ENCODE data around the gene EFCAB7.
"Not testable (repeated sequence)": the region's sequence is repeated elsewhere in the genome, so short reads cannot be mapped to it uniquely, and the experiment has no call there.

Gene EFCAB7

GRCh38 chr1:63548303-63548702 is 25.0 kb downstream of the EFCAB7 start:
- DNase-seq (ENCODE audit: low spot score): no peak

- DNase-seq (ENCODE audit: low spot score): no peak
Observed at GRCh38 chr1:63548877-63549276, 25.6 kb downstream of the EFCAB7 start.

- DNase-seq (ENCODE audit: low spot score): no peak
Observed at GRCh38 chr1:63555480-63555879, 32.2 kb downstream of the EFCAB7 start.

- DNase-seq (ENCODE audit: low spot score): peak; percentile 32
Observed at GRCh38 chr1:63557365-63557987, 34.2 kb downstream of the EFCAB7 start.

GRCh38 chr1:63559357-63559756 is 36.0 kb downstream of the EFCAB7 start:
- DNase-seq (ENCODE audit: low spot score): no peak

- no peak for DNase-seq (ENCODE audit: low spot score)
Observed at GRCh38 chr1:63563745-63564144, 40.4 kb downstream of the EFCAB7 start.

- DNase-seq (ENCODE audit: low spot score): no peak
Observed at GRCh38 chr1:63569068-63569467, 45.7 kb downstream of the EFCAB7 start.

- DNase-seq (ENCODE audit: low spot score): no peak
Observed at GRCh38 chr1:63569640-63570316, 46.5 kb downstream of the EFCAB7 start.

- DNase-seq (ENCODE audit: low spot score): not testable (repeated sequence)
Observed at GRCh38 chr1:63572686-63573085, 49.4 kb downstream of the EFCAB7 start.

- not testable (repeated sequence) for DNase-seq (ENCODE audit: low spot score)
Observed at GRCh38 chr1:63574203-63574796, 51.0 kb downstream of the EFCAB7 start.

- peak; percentile 14 for DNase-seq (ENCODE audit: low spot score)
Observed at GRCh38 chr1:63575340-63575826, 52.1 kb downstream of the EFCAB7 start.

GRCh38 chr1:63586326-63586725 is 63.0 kb downstream of the EFCAB7 start:
- DNase-seq (ENCODE audit: low spot score): not testable (repeated sequence)

- no peak for DNase-seq (ENCODE audit: low spot score)
Observed at GRCh38 chr1:63590166-63590560, 66.8 kb downstream of the EFCAB7 start.

GRCh38 chr1:63592536-63593302 is 69.4 kb downstream of the EFCAB7 start:
- DNase-seq (ENCODE audit: low spot score): no peak

GRCh38 chr1:63593303-63593885 is 70.1 kb downstream of the EFCAB7 start, which contains the start of gene PGM1:
TSS of gene PGM1 (plus strand) at chr1:63593411. CDS start at chr1:63593489, 78 bp downstream.
- DNase-seq (ENCODE audit: low spot score): peak; percentile 79

GRCh38 chr1:63593886-63594605 is 70.7 kb downstream of the EFCAB7 start:
- DNase-seq (ENCODE audit: low spot score): peak; percentile 27

GRCh38 chr1:63595435-63595834 is 72.1 kb downstream of the EFCAB7 start:
- DNase-seq (ENCODE audit: low spot score): no peak

- DNase-seq (ENCODE audit: low spot score): no peak
Observed at GRCh38 chr1:63599799-63600198, 76.5 kb downstream of the EFCAB7 start.

GRCh38 chr1:63600248-63600647 is 76.9 kb downstream of the EFCAB7 start:
- no peak for DNase-seq (ENCODE audit: low spot score)

GRCh38 chr1:63601061-63601460 is 77.7 kb downstream of the EFCAB7 start:
- DNase-seq (ENCODE audit: low spot score): no peak

GRCh38 chr1:63601463-63601862 is 78.1 kb downstream of the EFCAB7 start:
- no peak for DNase-seq (ENCODE audit: low spot score)

Data from AG08395 (cell line).